HEK293T (cell line): ENCODE measurements around the gene CLEC16A.

ENCODE experiments used
- ARNT ChIP-seq: fragments of 450-650 bp; IDR thresholded peaks from 2 replicates; pipeline ENCODE4 v1.6.1; 2017; ENCODE audit warnings: mild to moderate bottlenecking
- CTBP1 ChIP-seq: fragments of 450-650 bp; IDR thresholded peaks from 2 replicates; pipeline ENCODE4 v1.6.1; 2016; ENCODE audit warnings: borderline replicate concordance
- ELF4 ChIP-seq: fragments of 450-650 bp; IDR thresholded peaks from 2 replicates; pipeline ENCODE4 v1.6.1; 2017; ENCODE audit warnings: antibody characterized with exemption
- FOXA1 ChIP-seq: fragments of 450-650 bp; IDR thresholded peaks from 2 replicates; pipeline ENCODE4 v1.6.1; 2016; ENCODE audit warnings: mild to moderate bottlenecking
- FOXK2 ChIP-seq: fragments of 450-650 bp; IDR thresholded peaks from 2 replicates; pipeline ENCODE4 v1.6.1; 2016; ENCODE audit warnings: mild to moderate bottlenecking
- FOXM1 ChIP-seq: fragments of 450-650 bp; IDR thresholded peaks from 2 replicates; pipeline ENCODE4 v1.6.1; 2017; ENCODE audit warnings: mild to moderate bottlenecking, borderline replicate concordance
- HDGF ChIP-seq: fragments of 450-650 bp; IDR thresholded peaks from 2 replicates; pipeline ENCODE4 v1.6.1; 2017; ENCODE audit warnings: antibody characterized with exemption, borderline replicate concordance
- L3MBTL2 ChIP-seq: fragments of 450-650 bp; conservative IDR thresholded peaks from 2 replicates; pipeline ENCODE4 v1.6.1; 2016; ENCODE audit warnings: mild to moderate bottlenecking
- NFRKB ChIP-seq: fragments of 450-650 bp; IDR thresholded peaks from 2 replicates; pipeline ENCODE4 v1.6.1; 2016; ENCODE audit warnings: mild to moderate bottlenecking, moderate library complexity
- PKNOX1 ChIP-seq: fragments of 450-650 bp; IDR thresholded peaks from 2 replicates; pipeline ENCODE4 v1.6.1; 2016
- SP1 ChIP-seq: fragments of 450-650 bp; IDR thresholded peaks from 2 replicates; pipeline ENCODE4 v1.6.1; 2017
- TARDBP ChIP-seq: fragments of 450-650 bp; IDR thresholded peaks from 2 replicates; pipeline ENCODE4 v1.6.1; 2016

GRCh38 chr16:11094075-11094856 lies 149.9 kb downstream of the CLEC16A start:
- no peak for TF ChIP-seq SP1
- TF ChIP-seq FOXM1 = no peak
- no peak for TF ChIP-seq FOXA1
- no peak for TF ChIP-seq L3MBTL2
- no peak for TF ChIP-seq TARDBP
- no peak for TF ChIP-seq ELF4
- no peak for TF ChIP-seq FOXK2
- TF ChIP-seq PKNOX1 = no peak
- TF ChIP-seq ARNT = no peak
- no peak for TF ChIP-seq HDGF
- TF ChIP-seq NFRKB = no peak
- TF ChIP-seq CTBP1 = no peak
